Measurements from ENCODE around the gene MYOF.
"Not testable (repeated sequence)": the region's sequence is repeated elsewhere in the genome, so short reads cannot be mapped to it uniquely, and the experiment has no call there.

MYOF gene

DNA sequence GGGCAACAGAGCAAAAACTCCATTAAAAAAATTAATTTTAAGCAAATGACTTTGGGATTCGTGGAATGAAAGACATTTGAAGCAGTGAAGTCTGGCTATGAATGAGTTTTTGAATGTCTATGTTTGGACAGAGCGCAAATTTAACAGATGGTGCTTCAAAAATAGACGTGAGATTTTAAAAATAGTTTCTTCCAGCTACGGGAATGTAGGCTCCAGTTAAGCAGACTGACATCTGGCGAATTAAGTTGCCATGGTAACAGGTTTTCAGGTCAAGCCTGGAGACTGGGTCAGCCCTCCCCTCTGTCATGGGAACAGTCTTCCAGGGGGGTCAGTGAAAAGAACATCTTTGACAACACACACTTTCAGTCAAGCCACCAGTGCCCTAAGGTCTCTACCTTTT lies 62.0 kb downstream of the MYOF start:
- DNase-seq: no peak

- DNase-seq: not testable (repeated sequence)
Measured at GRCh38 chr10:93419016-93419415, 63.1 kb downstream of the MYOF start.

DNA sequence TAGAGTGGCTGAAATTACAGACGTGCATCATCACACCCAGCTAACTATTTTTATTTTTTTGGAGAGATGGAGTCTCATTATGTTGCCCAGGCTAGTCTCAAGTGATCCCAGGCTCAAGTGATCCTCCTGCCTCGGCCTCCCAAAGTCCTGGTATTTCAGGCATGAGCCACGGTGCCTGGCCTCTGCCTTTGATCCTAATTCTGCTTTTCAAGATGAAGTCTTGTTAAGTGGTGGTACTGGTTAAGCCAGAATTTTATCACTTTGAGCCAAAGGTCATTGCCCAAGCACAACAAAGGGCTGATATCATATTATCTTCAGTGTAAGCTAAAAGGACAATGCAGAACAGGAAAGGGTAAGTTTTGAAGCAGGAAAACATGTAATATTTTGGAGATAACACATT lies 64.2 kb downstream of the MYOF start:
- no peak for DNase-seq

DNA sequence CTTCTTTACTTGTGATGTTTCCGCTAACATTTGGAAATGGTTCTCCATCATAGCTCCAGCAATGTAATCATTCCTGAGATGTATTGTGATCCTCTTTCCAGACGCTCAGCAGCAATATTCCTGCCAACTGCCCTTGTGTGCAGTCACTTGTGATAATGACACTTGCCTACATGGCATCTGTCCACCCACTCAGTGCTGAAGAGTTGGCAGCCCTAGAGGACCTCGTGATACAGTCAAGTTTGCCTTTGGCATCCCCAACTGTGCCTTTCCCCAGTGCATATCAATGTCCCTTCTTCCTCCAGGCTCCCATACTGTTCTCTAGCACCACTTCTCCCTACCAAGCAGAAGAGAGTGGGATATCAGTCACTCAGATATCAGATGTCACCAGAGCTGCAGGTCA lies 64.9 kb downstream of the MYOF start:
- DNase-seq: no peak

DNA sequence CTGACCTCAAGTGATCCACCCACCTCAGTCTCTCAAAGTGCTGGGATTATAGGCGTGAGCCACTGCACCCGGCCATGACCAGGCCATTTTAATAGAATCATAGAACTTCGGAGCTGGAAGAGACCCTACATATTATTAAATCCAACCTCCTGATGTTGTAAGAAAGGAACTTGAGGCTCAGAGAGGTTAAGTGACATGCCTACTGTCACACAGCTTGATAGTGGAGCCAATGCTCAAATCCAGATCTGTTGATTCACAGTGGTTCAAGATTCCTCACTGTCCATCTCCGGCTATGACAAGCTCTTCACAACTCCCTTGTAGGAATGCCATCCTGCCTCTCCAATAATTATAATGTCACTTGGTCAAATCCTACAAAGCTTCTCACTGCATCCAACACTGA lies 65.3 kb downstream of the MYOF start:
- no peak for DNase-seq

DNA sequence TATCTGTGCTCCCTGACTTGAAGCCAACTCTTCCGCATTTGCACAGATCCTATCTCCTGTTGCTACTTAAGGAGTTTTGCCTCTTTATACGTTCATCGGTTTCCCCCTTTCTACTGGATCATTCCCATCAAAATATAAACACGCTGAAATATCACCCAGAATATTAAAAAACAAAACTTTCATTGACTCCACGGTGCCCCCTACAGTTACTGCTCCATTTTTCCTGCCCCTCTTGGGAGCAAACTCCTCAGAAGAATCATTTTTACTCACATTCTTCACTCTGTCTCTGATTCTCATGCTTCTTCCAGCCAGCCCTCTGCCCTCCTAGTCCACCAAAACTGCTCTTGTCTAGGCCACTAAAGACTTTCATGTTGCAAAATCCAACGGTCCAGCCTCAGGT lies 66.4 kb downstream of the MYOF start:
- no peak for DNase-seq

DNA sequence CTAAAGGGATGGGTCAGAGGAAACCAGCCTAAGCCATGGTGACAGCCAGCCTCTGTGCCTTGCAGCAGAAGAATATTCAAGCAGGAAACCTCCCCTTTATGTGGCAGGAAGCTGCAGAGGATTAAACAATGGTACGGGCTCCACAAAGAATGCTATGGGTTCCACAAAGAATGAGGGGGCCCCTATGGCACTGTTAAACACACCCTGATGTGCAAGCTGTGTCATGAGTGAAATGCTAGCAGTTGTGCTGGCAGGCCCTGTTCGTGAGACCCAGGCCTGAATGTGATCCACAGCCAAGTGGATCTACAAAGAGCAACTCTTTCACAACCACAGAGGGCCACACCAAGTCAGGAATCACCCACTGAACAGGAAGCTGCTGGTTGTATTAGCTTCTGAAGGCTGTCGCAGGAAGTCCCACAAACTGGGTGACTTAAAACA lies 68.9 kb downstream of the MYOF start:
- no peak for DNase-seq

DNA sequence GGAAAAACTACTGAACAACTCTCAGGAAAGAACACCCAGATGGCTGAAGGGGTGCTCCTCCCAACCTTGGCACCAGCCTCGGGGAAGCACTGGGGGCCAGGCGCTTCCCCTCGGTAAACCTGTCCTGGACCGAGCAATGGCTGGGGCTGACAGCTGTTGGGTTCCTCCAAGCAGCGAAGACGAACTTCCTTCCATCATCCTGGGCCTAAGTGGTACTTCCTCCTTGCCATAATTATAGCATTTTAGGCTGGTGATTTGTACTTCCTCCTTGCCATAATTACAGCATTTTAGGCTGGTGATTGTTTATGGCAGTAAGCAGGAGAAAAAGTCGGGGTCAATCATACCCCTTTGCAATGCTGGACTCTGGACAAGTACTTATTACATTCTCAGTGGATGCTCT lies 69.3 kb downstream of the MYOF start:
- DNase-seq: no peak

GRCh38 chr10:93410697-93411348 lies 71.3 kb downstream of the MYOF start:
- no peak for DNase-seq

- no peak for DNase-seq
Measured at GRCh38 chr10:93408783-93409182, 73.4 kb downstream of the MYOF start.

GRCh38 chr10:93406364-93407145 lies 75.6 kb downstream of the MYOF start:
- DNase-seq: no peak

DNA sequence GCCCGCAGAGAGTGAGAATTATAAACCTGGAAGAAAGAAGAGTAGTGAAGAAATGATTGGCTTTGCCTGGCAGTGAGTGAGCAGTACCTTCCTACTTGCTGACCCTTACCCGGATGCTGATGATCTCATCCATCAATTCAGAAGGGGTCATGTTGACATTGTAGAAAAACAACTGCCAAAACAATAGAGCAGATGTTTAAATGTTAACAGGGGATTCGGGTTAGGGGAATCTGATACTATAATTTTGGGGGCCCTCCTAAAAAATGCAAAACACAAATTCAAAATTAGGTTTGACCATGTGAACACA lies 78.1 kb downstream of the MYOF start:
- no peak for DNase-seq

DNA sequence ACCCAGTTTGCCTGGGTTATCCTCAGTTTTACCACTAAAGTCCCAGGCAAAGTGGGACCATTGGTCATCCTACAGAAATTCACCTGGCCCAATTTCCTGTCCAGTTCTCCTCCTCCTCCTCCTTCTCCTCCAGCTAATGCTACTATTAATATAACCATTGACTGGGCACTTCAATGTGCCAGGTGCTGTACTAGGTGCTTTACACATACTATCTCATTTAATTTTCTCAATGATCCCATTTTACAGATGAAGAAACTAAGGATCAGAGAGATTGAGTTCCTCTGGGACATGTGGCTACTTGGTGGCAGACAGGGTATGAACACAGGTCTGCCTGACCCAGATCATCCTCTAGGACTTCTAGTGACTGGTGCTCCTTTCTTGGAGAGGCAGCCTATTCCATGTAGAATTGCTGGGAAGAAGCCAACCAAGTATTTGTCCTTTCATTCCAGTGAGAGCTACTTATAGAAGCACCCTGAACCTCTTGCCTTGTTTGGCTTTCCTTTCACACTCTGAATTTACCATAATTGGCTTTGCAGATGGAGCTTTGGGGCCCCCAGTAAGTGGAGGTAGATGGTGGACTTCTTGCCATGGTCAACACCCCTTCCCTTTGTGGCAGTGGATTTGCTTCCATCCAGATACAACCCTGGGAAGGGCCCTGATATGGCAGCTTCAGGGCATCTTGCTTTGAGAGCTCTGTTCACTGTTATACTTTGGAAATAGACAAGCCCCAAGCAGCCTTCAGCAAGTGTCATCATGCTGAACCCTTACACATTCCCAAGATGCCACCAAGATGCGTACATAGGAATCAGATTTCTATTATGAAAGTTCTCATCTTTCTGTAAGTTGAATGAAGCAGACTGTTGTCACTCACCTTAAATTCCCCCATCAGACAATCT lies 78.7 kb downstream of the MYOF start:
- DNase-seq: no peak

DNA sequence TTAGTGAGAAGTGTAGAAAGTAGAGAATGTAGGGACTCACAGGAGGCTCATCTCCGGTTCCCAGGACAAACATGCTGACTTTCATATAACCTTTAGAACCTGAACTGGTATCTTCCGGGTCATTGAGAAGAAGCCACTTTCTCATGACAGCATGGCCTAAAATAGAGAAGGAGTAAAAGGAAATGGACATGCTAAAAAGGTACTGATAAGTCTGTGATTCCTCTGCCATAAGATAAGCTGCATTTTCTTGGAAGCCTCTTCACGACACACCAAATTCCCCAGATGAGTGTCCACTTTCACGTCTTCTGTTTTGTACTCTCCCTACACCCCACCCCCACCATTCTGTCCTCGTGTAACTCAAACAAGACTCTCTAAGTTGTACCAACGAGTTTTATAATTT lies 79.9 kb downstream of the MYOF start:
- no peak for DNase-seq

- DNase-seq: no peak
Measured at GRCh38 chr10:93398528-93398927, 83.6 kb downstream of the MYOF start.

DNA sequence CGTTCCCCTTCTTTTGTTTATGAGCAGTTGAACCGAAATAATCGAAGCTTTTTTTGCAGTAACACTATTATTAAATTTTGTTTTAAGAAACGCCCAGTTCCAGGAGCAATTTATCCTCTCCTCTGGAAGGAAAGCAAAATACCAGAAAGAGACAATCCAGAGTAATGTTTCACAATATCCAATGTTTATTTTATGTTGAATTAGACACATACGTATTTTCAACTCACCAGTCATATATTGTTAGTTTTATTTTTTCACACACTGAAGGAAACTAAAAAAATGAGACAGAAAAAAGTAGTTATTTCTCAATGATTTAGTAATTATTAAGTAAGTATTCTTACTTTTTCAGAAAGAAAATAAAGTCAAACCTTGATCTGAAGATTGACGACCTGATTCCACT lies 85.1 kb downstream of the MYOF start:
- no peak for DNase-seq

DNA sequence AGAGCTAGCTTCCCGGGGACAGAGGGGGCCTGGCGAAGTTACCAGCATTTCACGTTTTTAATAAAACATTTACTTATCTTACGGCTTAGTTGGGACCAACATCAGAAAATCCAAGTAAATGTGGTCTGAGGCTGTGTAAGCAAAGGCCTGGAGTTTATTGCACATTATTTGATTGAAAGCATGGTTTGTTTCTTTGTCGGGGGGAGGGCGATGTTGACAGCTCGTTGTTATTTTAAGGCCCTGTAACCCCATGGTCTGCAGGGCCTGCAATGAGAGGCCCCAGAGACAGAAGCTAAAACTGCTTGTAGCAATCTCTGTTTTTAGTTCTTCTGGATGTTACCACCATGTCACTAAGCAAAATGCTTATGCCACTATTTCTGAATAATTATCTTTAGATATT lies 88.9 kb downstream of the MYOF start:
- DNase-seq: no peak

DNA sequence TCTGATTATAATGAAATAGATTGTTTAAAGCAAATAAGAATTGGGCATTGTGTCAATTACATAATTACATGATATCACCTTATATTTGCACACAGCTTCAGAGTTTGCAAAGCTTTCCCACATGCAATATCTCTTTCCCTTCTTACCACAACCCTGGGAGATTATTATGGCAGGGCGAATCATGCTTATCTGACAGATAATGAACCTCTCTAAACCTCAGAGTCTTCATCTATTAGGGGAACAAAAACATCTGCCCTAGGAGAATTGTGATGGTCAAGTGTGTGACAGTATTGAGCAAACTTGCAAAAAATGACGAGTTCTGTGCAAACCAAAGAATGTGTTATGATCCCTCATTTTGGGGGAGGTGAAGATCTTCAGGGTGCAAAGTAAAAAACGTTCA lies 90.0 kb downstream of the MYOF start:
- DNase-seq: no peak

- DNase-seq: no peak
Measured at GRCh38 chr10:93390306-93391090, 91.6 kb downstream of the MYOF start.

DNA sequence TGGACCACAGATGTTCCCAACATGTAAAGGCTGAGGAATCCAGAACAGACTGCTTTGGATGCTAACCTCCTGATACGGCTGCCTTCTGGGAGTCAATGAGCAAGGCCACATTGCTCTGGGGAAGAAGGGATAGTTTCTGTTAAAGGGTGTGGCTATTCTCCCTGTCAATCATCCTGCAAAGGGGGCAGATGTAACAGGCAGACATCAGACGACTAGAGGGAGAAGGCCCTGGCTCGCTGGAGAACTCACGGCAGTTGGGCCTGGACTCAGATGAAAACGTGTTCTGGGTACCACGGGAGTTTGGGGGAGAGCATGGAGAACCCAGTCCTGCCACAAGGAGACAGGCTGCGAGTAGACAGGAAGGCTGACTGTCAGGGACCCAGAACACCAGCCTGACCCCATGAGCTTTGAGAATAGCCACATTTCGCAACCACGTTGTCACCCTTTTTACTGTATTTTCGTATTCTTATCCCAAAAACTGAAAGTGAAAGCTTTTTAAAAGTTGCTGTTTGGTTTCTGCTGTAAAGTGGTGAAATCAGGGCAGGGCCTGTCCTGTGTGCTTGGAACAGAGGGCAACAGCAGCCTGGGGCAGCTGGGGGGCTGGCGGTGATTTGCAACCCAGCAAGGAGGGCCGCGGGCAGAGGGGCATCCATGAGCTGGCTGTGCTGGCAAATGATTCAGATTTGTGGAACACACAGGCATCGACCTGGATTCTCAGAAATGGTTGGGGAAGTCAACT lies 95.3 kb downstream of the MYOF start:
- DNase-seq: no peak

- DNase-seq: no peak
Measured at GRCh38 chr10:93385345-93385744, 96.8 kb downstream of the MYOF start.

- DNase-seq: peak in 1 of 2 experiments; percentile 5
Measured at GRCh38 chr10:93384006-93384405, 98.1 kb downstream of the MYOF start.
